NCI-H187 treated with DMSO at 0.1 percent for 48 hours (cell line): ENCODE measurements around the gene PTCRA.
"Not testable (repeated sequence)": the region's sequence is repeated elsewhere in the genome, so short reads cannot be mapped to it uniquely, and the experiment has no call there.

Source experiments
- DNase-seq: peaks from one replicate; lab custom pipeline; 2025; lab: John Stamatoyannopoulos, UW

Gene PTCRA

DNA sequence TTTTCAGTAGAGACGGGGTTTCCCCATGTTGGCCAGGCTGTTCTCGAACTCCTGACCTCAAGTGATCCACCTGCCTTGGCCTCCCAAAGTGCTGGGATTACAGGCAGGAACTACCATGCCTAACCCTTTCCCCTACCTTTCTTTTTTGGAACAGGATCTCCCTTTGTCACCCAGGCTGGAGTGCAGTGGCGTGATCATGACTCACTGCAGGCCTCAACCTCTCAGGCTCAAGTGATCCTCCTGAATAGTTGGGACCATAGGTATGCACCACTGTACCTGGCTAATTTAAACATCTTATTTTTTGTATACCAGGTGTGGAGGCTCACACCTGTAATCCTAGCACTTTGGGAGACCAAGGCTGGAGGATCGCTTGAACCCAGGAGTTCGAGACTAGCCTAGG lies 25.5 kb downstream of the PTCRA start:
- not testable (repeated sequence) for DNase-seq

DNA sequence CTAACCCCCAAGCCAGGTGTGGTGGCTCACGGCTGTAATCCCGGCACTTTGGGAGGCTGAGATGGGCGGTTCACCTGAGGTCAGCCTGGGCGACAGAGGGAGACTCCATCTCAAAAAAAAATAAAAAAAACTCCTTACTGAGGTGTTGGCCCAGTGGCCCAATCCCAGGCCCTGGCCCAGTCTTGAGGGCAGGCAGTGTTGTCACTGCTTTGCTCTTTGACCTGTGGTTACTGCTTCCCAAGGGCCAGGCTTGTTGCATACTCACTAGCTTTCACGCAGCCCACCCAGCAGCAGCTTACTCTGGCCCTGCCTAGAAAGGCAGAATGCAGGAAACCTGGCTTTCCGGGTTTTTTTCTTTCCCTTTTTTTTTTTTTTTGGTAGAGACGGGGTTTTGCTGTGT lies 26.6 kb downstream of the PTCRA start:
- DNase-seq = no peak

DNA sequence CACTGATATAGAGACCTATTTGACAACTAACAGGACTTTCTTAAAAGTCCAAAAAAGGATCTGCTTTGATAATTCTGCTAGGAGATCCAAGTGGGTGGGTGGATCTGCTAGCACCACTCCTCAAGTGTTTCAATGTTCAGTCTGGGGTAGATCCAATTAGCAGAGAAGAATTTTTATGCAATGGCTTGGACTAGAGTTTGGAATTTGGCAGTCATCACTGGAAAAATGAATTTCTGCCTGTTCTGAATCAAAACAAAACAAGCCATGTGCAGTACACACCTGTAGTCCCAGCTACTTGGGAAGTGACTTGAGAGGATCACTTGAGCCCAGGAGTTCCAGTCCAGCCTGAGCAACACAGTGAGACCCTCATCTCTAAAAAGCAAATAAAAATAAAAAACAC lies 32.1 kb downstream of the PTCRA start:
- no peak for DNase-seq

DNA sequence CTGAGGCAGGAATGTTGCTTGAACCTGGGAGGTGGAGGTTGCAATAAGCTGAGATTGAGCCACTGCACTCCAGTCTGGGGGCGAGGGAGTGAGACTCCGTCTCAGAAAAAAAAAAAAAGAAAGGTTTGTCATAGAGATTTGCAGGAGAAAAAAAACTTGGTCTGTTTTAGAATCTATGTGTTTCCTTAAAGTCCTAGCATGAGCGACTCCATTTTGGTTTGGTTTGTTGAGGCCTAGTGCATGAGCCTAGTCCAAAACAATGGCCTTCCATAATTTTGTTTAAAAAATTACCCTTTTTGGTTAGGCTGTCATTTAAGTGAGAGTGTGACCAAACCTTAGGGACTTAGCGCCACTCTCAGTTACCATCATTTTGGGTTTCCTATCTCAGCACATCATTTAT lies 36.5 kb downstream of the PTCRA start:
- DNase-seq = no peak

DNA sequence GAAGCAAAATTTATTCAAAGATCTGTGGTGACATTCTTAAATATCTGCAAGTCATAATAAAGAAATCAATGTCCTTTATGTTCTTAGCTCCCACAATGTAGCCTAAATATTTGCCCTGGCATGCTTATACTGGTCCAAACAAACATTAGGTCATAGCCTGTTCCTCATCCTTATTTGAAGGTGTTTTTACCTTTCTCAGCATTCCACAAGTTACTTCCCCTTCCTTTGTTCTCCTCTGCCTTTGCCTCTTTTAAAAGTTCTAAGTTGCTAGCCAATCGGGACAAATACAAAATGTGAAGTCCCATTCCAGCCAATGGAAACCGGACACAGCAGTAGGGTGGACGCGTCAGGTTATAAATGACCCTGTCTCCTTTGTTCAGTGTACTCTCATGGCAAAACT lies 38.6 kb downstream of the PTCRA start:
- not testable (repeated sequence) for DNase-seq

DNA sequence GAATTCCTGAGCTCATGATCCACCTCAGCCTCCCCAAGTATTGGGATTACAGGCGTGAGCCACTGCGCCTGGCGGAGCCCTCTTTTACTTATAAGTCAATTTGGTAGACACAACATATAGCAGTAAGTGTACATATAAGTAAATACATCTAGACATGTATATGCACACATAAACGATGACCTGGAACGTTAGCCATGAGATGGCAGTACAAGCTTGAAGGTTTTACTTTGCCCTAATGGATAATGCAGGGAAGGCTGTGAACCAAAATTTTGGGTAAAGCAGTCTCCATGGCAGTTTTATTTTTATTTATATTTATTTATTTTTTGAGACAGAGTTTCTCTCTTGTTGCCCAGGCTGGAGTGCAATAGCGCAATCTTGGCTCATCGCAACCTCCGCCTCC lies 42.3 kb downstream of the PTCRA start:
- DNase-seq = no peak

DNA sequence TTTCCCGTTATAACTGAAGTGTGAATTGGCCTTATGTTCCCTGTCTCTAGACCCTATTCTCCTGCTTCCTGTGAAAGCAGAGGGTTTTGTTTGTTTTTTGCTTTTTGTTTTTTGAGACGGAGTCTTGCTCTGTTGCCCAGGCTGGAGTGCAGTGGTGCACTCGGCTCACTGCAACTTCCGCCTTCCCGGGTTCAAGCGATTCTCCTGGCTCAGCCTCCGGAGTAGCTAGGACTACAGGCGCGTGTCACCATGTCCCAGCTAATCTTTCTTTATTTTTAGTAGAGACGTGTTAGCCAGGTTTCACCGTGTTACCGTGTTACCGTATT lies 44.0 kb downstream of the PTCRA start:
- DNase-seq = no peak

DNA sequence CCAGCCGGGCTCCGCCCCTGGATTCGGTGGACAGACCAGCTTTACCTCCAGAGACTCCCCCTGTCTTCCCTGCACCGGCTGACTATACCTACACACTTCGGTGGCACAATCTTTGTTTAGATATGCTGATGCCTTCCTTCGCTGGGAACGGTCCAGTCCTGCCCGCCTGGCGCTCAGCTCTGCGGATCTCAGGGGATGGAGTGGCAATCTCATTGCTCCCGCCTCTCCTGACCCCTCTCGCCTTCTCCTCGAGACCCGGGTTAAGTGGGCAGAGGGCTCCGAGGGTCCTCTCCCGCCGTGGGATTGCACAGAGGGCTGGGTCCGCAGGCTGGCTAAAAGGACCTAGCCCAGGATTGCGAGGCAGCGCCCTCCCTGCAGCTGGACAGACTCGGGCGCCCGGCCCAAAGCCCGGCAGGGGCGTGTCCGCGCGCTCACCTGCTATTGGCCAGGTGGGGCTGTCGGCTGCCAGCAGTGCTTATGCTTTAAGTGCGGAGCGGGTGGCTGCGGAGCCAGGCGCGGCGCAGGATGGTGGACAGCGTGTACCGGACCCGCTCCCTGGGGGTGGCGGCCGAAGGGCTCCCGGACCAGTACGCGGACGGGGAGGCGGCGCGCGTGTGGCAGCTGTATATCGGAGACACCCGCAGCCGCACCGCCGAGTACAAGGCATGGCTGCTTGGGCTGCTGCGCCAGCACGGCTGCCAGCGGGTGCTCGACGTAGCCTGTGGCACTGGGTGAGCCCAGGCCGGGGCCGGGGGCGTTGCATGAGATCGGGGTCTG lies 44.6 kb downstream of the PTCRA start, which contains the start of gene GNMT:
Gene GNMT (plus strand): TSS at position 512 of the 777 bp plus-strand sequence. CDS start 14 bp downstream, at position 526.
- DNase-seq = no peak

DNA sequence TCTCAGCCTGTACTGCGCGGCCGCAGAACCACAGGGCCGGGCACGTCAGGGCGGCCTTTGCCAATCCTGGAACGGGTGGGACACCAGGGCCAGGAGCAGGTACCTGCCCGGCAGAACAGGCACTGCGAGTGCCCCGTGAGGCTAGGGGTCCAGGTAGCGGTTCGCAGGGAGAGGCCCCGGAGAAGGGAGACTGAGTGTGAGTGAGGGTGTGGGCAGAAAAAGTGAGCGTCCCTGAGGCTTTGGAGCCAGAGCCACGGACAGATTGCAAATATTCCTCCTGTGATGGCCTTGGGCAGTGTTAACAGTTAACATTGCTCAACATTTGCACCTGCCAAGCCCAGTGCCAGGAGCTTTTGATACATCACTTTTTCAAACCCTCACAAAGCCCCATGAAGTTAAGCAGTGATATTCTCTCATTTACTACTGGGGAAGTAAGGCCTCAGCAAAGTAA lies 45.2 kb downstream of the PTCRA start:
- DNase-seq = no peak

DNA sequence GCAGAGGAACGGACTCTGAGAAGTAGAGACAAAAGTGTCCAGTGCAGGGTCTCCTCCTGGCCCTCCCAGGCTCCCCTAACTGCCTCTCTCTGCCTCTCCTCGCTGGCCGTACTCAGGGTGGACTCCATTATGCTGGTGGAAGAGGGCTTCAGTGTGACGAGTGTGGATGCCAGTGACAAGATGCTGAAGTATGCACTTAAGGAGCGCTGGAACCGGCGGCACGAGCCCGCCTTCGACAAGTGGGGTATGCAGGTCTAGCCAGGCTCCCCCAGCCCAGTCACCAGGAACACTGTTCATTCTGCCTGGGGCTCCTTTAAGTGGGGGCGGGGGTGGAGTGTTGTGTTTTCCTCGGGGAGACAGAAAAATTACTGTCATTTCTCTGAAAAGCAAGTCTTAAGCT lies 46.2 kb downstream of the PTCRA start:
- DNase-seq = no peak

DNA sequence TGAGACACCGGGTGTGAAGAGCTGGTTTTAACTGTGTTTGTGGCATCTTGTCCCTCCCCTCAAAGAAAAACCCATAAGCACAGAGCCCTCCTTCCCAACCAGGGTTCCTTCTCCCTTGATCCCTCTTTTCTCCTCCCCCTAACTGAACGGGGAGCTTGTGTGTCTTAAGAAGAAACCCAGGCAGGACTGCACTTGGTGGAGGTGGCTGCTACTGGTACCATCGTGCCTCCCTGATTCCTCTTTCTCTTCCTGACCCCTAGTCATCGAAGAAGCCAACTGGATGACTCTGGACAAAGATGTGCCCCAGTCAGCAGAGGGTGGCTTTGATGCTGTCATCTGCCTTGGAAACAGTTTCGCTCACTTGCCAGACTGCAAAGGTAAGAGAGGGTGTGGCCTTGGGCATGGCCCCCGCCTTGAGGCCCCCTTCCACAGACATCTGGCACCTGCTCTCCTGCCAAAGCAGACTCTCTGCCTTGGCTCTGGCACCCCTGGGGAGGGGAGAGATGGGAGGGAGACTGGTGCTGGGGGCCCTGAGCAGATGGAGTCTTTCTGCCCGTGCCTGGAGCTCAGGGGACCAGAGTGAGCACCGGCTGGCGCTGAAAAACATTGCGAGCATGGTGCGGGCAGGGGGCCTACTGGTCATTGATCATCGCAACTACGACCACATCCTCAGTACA lies 46.8 kb downstream of the PTCRA start:
- DNase-seq = no peak

DNA sequence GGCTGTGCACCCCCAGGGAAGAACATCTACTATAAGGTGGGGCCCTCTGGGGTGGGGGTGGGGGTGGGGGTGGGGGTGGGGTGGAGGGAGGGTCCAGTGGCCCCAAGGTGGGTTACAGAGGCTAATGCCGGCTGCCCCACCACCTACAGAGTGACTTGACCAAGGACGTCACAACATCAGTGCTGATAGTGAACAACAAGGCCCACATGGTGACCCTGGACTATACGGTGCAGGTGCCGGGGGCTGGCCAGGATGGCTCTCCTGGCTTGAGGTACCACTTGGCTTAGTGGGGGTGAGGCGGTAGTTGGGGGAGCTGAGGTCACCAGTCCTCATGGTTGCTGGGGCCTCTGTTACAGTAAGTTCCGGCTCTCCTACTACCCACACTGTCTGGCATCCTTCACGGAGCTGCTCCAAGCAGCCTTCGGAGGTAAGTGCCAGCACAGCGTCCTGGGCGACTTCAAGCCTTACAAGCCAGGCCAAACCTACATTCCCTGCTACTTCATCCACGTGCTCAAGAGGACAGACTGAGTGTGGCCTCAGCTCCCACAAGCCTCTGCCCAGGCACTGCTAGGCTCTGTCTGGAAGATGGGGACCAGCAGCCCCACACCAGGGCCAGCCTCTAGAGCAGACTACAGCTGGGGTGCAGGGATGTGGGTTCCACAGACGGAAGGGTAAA lies 47.5 kb downstream of the PTCRA start:
- DNase-seq = no peak

DNA sequence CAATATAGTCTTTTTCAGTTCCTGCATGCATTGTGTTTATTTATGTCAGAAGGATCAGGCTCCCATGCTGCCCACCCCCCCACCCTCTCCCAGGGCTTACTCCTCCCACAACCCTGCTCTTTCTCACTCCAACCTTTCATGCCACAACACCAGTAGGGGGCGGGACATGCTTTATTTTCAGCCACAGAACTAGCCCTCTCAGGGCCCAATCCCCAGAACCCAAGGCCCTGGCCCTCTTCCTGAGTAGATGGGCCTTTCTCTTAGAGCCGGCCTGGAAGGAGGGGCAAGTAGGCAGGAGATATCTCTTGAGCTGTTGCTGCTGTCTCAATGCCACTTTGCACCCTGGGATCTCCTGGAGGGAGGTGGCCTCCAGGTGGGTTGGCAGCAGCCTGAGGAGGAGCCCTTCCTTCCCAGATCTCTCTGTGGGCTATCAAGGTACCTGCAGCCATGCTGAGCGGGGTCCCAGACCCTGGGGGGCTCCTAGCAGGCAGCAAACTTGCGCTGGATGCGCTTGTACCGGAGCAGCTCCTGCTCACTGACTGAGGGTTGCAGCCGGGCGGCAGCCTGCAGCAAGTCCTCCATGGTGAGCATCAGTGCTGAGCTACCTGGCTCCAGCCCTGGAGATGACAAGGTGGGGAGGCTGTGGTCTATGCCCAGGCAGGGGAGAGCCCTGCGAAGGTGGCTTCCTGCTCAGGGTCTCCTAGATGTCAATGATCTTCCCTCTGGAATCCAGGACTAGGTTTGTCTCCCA lies 48.2 kb downstream of the PTCRA start:
- DNase-seq = no peak

DNA sequence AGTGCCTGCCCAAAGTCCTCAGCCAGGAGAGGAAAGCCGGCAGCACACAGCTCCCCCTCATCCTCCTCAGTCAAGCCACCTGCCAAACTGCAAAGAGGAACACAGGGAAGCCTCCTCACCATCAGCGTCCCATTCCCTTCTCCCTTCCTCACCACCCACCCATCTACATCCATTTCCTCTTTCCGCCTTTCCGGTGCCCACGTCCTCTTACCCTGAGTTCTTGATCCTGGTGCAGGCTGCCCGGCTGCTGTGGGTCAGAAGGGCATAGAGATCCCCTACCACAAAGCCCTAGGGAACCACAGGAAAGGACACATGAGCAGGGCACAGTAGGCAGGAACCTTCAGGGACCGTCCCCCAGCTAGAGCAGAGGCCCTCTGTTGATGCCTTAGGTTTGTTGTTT lies 50.7 kb downstream of the PTCRA start:
- DNase-seq = no peak

DNA sequence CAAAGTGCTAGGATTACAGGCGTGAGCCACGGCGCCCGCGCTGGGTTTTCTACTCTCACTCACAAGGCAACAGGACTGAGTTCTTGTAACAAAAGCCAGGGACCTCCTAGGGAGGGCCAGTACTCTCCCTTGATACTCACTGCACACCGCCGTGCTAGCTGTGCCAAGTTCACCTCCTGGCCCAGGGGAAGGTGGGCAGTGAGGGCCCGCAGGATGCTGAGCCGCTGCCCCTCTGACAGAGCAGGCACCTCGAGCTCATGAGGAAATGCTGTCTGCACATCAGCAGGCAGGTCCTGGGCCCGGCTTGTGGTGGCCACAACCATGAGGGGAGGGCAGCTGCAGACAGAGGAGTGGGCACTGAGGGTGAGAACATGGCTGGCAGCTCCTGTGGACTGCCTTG lies 51.4 kb downstream of the PTCRA start:
- no peak for DNase-seq

DNA sequence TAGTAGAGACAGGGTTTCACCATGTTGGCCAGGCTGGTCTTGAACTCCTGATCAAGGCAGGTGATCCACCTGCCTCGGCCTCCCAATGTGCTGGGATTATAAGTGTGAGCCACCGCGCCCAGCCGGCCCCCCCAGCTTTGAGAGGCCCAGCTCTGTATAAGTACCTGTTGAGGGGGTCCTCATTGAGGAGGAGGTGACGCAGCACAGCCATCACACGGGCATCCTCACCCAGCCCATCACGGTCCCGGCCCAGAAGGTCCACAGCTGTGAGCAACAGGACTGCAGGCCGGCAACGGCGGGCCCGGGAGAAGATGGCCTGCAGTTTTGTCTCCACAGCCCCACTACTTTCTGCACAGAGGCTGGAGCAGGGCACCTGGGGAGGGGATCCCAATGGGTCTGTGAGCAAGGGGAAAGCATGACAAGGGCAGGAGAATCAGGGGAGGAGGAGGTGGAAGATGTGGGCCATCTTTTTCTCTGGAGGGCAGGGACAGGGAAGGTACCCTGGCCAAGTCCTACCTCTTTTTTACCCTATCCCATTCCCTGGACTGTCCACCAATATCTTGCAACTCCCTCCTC lies 52.4 kb downstream of the PTCRA start:
- no peak for DNase-seq

DNA sequence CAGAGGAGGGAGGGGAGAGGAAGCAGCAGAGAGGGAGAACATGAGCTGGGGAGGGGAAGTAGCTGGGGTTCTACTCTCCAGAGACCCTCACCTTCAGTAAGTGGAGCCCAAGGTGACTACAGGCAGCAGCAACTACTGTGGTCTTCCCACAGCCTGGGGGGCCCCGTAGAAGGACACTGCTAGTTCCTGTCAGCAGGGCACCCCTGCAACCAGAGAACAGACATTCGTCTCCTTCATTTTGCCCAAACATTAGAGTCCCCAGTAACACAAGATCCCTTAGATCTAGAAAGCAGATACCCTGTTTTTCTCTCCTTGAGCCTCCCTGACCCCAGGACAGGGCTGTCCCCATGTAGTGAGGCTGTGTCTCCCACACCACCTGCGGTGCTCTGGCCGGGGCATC lies 52.9 kb downstream of the PTCRA start:
- no peak for DNase-seq

DNA sequence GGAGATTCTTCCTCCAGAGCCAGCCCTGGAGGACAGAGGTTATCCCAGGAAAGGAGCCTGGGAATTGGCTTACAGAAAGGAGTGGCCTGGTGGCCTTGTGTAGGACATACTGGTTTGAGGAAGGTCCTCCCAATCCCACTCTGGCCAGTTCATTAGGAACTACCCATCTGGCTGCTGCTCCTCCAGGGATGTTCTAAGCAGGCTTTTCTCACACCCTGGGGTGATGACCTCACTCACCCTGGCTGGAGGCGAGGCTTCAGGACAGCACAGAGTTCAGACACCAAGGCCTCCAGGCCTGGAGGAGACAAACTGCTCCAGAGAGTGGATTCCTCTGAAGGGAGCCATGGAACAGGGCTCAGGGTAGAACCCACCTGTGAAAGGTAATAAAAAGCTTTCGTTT lies 53.6 kb downstream of the PTCRA start:
- no peak for DNase-seq

DNA sequence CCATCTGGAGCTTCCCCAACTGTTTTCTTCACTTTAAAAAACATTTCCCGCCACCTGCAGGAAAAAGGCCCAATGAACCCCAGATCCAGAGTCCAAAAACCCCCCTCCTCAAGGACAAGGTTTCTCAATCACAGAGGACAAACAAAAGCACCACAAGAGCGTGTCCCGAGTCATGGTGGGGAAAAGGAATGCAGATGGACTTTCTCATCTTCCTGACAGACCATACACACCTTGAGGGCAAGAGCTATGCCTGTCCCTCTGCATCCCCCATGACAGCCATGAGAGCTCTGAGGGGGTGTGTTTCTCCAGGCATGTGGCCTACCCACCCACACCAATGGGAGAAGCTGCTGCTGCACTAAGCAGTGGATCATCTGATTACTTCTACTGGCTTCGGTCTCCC lies 54.1 kb downstream of the PTCRA start:
- DNase-seq = no peak

DNA sequence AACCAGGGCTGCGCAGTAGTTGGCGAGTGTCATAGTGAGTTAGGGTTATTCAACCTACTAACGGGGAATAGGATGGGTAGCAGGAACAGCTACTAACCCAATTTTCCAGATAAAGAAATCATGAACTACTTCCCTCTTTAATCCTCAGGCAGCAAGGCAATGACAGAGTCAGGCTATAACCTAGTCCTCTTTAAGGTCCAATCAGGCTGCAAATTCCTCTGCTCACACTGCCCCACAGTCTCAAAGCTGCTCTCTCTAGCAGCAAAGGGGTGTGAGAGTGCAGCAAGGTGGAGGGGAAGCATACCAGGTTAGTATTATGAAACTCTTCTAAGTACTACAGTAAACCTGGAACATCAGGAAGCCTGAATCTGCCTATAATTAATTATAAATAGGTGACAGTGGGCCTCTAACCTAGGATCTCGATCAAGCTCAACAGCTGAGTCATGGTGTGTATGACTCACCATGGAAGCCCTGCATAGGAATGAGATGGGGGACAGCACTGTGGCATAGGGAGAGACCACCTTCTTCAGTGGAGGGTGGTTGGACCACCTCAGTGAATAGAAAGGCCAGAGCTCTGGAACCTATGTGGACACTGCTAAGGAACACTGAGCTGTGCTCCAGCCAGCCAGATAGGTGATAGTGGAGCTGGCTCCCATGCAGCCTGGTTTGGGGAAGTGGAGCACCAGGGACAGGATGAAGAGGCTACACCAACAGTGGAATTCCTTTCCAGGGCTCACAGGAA lies 55.2 kb downstream of the PTCRA start:
- DNase-seq = no peak

DNA sequence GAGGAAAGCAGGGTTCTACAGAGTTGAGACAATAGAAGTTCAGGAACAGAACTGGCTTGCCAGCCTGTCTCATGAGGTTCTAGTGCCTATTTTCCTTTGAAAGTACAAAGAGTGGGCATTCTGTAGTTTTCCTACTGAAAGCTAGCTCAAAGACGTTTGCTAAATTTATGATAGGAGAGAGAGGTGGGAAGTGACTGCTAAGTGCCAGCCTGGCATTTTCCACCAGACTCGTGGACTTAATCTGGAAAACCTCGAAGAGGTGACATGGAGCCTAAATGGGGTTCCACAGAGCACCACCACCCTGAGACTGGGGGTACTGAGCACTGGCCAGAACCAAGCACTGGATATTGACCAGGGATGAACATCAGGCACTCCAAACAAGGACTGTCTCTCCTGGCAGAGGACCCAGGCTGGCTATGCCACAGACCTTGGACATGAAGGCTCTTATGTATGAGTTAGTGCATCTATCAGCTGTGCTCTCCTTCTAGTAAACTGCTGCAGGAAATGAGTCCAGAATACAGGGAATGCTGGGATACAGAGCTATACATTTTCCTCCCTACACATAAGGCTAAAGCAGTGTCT lies 56.0 kb downstream of the PTCRA start:
- DNase-seq = no peak
